CD4-positive, alpha-beta T cell treated with Interferon gamma for 1 hour (primary cell): ENCODE measurements around the gene ARHGAP45.

Experiments
- DNase-seq: peaks from one replicate; pipeline ENCODE4 v3.0.0-alpha.2; 2020

Gene ARHGAP45

DNA sequence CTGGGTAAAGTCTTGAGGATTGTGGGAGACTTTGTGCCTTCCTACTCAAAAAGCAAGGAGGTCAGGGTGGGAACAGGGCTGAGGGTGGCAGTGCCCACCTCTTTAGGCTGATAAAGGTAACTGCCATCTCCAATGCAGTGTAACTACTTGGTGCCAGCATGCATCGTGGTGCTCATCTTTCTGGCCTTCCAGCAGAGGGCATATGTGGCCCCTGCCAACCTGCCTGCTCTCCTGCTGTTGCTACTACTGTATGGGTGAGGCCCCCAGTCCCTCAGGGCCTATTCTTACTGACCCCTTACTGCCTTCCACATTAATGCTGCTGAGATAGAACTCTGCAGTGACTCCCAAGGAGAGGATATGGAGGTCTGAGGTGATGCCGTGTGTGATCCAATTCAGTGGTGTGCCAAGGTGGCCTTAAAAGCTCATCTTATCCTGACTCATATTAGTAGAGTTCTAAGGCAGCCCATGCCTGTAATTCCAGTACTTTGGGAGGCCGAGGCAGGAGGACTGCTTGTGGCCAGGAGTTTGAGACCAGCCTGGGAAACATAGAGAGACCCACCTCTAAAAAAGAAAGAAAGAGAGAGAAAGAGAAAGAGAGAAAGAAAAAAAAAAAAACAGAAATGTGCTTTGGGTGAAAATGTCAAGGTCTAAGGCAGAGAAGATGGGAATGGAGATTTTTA, 9.7 kb upstream of the ARHGAP45 start:
- DNase-seq = peak; percentile 62

DNA sequence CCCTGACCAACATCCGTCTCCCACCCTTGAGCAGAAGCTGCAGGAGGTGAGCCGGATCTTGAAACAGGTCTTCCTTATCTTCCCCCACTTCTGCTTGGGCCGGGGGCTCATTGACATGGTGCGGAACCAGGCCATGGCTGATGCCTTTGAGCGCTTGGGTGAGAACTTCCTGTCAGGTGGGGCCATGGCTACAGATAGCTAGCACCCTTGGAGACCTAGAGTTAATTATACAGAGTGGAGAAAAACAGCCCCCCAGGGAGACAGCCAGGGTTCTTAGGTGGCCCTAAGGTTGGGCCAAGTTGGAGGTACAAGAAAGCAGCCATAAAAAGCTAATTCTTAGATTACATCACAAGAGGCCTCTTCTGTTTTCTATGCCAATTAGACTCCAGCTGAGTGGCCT, 8.9 kb upstream of the ARHGAP45 start:
- no peak for DNase-seq

DNA sequence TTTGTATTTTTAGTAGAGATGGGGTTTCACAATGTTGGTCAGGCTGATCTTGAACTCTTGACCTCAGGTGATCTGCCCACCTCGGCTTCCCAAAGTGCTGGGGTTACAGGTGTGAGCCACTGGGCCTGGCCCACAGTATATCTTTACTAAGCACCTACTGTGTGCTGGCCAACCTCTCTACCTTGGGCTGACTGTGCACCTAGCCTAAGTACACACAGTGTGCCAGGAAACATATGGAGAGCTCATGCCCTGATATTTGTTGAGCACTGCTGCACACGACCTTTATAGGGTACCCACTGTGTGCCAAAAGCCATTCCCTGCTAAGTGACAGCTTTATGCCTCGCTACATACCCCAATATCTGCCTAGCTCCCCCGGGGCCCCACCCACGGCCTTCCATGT, 6.3 kb upstream of the ARHGAP45 start:
- DNase-seq = no peak

- DNase-seq = no peak
Observed at GRCh38 chr19:1061987-1062386, 5.0 kb upstream of the ARHGAP45 start.

- DNase-seq = no peak
Observed at GRCh38 chr19:1062387-1063029, 4.5 kb upstream of the ARHGAP45 start.

DNA sequence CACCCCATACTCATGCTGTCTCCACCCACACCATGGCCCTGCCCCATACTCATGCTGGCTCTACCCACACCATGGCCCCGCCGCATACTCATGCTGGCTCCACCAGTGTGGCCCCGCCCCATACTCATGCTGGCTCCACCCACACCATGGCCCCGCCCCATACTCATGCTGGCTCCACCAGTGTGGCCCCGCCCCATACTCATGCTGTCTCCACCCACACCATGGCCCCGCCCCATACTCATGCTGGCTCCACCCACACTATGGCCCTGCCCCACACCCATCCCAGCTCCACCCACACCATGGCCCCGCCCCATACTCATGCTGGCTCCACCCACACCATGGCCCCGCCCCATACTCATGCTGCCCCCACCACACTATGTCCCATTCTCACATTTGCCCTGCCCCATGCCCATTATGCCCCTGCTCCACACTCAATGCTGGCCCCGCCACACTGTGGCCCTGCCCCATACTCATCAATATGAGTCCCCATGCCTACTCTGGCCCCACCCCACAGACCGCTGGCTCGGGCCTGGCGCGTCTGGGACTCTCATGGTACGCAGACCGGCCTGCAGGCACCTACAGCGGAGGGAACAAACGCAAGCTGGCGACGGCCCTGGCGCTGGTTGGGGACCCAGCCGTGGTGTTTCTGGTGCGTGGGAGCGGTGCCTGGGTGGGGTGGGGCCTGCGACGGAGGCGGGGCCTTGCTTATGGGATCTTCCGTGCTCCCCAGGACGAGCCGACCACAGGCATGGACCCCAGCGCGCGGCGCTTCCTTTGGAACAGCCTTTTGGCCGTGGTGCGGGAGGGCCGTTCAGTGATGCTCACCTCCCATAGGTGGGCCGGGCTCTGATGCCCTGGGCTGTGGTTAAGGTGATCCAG, 3.7 kb upstream of the ARHGAP45 start:
- peak; percentile 80 for DNase-seq

GRCh38 chr19:1063909-1064660, 2.9 kb upstream of the ARHGAP45 start:
- DNase-seq = no peak

DNA sequence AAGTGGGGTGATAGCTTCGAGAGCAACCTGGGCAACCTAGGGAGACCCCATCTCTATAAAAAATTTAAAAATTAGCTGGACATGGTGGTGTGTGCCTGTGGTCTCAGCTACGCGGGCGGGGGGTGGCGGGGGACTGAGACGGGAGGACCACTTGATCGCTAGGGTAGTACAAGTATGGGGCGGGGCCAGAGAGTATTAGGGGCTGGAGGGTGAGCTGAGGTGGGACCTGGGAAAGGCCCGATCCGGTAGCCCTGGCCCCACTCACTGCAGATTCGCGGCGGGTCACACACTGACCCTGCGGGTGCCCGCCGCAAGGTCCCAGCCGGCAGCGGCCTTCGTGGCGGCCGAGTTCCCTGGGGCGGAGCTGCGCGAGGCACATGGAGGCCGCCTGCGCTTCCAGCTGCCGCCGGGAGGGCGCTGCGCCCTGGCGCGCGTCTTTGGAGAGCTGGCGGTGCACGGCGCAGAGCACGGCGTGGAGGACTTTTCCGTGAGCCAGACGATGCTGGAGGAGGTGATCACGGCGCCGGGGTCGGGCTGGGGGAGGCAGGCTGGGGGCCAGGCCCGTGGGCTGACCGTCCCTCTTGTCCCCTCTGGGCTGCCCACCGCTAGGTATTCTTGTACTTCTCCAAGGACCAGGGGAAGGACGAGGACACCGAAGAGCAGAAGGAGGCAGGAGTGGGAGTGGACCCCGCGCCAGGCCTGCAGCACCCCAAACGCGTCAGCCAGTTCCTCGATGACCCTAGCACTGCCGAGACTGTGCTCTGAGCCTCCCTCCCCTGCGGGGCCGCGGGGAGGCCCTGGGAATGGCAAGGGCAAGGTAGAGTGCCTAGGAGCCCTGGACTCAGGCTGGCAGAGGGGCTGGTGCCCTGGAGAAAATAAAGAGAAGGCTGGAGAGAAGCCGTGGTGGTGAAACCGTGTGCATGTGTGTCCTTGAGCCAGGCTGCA, 2.0 kb upstream of the ARHGAP45 start:
- peak; percentile 73 for DNase-seq

- no peak for DNase-seq
Observed at GRCh38 chr19:1065606-1066109, 1.3 kb upstream of the ARHGAP45 start.

DNA sequence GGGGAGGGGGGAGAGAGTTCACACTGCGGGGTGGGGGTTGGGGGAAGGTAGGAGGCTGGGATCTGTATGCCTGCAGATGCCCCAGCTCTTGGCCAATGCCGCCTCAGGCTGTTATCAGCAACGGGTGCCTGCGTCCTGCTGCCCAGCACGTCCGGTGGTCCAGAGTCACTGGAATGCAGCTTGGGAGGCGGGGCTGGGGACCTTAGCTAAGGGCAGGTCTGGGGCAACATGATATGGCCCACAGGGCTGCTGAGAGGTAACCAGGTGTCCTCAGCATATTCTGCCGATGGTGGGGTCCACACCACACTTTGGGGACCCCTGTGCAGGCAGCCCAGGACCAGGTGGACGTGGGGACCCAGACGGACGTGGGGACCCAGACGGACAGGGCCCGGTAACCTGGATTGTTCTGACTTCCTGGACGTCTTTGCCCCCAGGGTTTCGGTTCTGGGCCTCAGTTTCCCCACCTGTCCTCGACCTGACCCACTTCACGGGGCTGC, 668 bp upstream of the ARHGAP45 start:
- no peak for DNase-seq

DNA sequence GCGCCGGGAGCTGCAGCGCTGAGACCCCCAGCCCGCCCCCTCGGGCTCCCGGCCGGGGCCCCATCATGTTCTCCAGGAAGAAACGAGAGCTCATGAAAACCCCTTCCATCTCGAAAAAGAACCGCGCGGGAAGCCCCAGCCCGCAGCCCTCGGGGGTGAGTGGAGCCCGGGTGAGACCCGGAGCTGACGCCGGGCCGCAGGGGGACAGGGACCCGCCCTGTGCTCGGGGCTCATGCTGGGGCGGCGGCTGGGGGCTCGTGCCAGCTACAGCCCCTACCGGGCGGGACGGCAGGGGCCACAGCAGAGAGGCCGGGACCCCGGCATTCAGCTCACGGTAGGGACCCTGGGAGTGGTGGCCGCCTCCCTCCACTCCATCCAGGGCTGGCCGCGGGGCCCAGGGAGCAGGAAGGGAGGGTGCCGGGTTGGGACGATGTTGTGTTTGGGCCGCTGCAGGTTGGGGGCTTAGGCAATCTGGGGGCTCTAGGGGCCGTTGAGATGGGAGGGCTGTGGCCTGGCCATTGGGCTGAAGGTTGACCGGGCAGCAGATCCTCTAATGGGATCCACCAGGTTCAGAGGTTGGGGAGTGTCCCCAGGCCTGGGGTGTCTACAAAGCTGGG, 482 bp downstream of the ARHGAP45 start:
- no peak for DNase-seq

DNA sequence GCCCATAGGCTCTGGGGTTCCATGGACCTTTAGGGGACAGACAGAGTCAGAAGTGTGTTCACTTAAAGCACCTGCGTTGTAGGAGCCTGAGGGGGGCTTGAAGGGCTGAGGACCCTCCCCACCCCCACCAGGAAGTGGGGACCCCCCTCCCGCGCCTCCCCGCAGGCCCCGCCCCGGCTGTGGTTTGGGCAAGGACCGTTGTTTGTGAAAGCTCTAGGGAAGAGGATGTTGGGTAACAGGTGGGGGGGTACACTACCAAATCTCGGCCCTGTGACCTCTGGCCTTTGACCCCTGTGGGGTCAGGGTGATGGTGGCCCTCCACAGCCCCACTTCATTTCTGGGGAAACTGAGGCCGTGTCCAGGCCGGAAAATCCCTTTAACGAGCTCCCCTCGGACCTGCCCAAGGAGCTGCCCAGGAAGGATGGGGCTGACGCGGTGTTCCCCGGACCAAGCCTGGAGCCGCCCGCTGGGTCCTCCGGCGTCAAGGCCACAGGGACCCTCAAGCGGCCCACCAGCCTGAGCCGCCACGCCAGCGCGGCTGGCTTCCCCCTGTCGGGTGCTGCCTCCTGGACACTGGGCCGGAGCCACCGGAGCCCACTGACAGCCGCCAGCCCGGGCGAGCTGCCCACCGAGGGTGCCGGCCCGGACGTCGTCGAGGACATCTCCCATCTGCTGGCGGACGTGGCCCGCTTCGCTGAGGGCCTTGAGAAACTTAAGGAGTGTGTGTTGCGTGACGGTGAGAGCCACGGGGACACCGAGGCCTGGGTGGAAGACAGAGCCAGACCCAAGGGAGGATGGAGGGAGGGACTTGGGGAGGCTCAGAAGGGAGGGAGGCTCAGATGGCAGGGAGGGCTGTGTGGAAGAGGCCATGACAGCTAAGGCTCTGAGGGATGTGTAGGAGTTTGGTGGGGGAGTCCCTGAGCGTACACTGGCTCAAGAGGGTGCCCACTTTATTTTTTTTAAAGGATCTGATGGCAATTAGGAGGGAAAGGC, 1.3 kb downstream of the ARHGAP45 start:
- DNase-seq = peak; percentile 77

GRCh38 chr19:1069009-1069779, 2.2 kb downstream of the ARHGAP45 start:
- DNase-seq = peak; percentile 85

- no peak for DNase-seq
Observed at GRCh38 chr19:1070576-1070930, 3.6 kb downstream of the ARHGAP45 start.

- no peak for DNase-seq
Observed at GRCh38 chr19:1070931-1071791, 4.2 kb downstream of the ARHGAP45 start.

- DNase-seq = no peak
Observed at GRCh38 chr19:1072371-1073015, 5.5 kb downstream of the ARHGAP45 start.
